Liver (tissue), 9 donors: Measurements from ENCODE around the gene F12. TPM values are rescaled to one million over a fixed set of nuclear protein-coding genes. Genes with fewer than 3 reads are reported as not detected.
A peak's percentile ranks its signal among the peaks of the same experiment; 100 is the strongest.

ENCODE experiments used
- DNase-seq: peaks from one replicate; pipeline ENCODE4 v3.0.0-alpha.2; 2017; ENCODE audit warnings: low spot score
- H3K27ac ChIP-seq, 2 donors: one replicate each; pipeline ENCODE4 v1.7.0; 2013; ENCODE audit warnings: inconsistent platforms in 2 of 2, low read length in 2 of 2, control low read depth in 1 of 2, low read depth in 1 of 2, mild to moderate bottlenecking in 1 of 2
- H3K27me3 ChIP-seq, 4 donors: one replicate each; pipeline versions ENCODE4 v1.6.1 to v1.7.0; 2013; ENCODE audit warnings: low read length in 3 of 4, inconsistent platforms in 1 of 4, mild to moderate bottlenecking in 1 of 4, moderate library complexity in 1 of 4; ENCODE audit not compliant: control insufficient read depth in 4 of 4, insufficient read depth in 4 of 4
- H3K36me3 ChIP-seq, 4 donors: one replicate each; pipeline versions ENCODE4 v1.6.1 to v1.7.0; 2013; ENCODE audit warnings: low read length in 3 of 4, mild to moderate bottlenecking in 3 of 4, low read depth in 1 of 4, moderate library complexity in 1 of 4; ENCODE audit not compliant: control insufficient read depth in 4 of 4, insufficient read depth in 3 of 4
- H3K4me1 ChIP-seq, 4 donors: one replicate each; pipeline versions ENCODE4 v1.6.1 to v1.7.0; 2013; ENCODE audit warnings: low read length in 3 of 4, mild to moderate bottlenecking in 3 of 4, moderate library complexity in 1 of 4; ENCODE audit not compliant: control insufficient read depth in 4 of 4, insufficient read depth in 4 of 4
- H3K4me3 ChIP-seq, 3 donors: one replicate each; pipeline versions ENCODE4 v1.6.1 to v1.7.0; 2013; ENCODE audit warnings: low read length in 3 of 3, control low read depth in 1 of 3, low read depth in 1 of 3, mild to moderate bottlenecking in 1 of 3
- H3K9ac ChIP-seq, 2 donors: one replicate each; pipeline ENCODE4 v1.7.0; 2013; ENCODE audit warnings: low read length in 2 of 2, mild to moderate bottlenecking in 2 of 2, moderate library complexity in 2 of 2, control low read depth in 1 of 2, low read depth in 1 of 2
- H3K9me3 ChIP-seq, 4 donors: one replicate each; pipeline versions ENCODE4 v1.6.1 to v1.7.0; 2013; ENCODE audit warnings: low read length in 3 of 4; ENCODE audit not compliant: control insufficient read depth in 4 of 4
- ATF3 ChIP-seq: IDR thresholded peaks from 2 replicates; pipeline ENCODE4 v1.6.1; 2016; ENCODE audit warnings: antibody characterized with exemption
- EGR1 ChIP-seq, 2 donors: IDR thresholded peaks; 2 replicates each; pipeline ENCODE4 v1.6.1; 2016 to 2018; ENCODE audit warnings: antibody characterized with exemption in 2 of 2, low read depth in 2 of 2
- FOXA1 ChIP-seq: IDR thresholded peaks from 2 replicates; pipeline ENCODE4 v1.6.1; 2016; ENCODE audit warnings: antibody characterized with exemption
- FOXA2 ChIP-seq: IDR thresholded peaks from 2 replicates; pipeline ENCODE4 v1.6.1; 2016; ENCODE audit warnings: antibody characterized with exemption
- HNF4A ChIP-seq, 2 donors: conservative IDR thresholded peaks; 2 replicates each; pipeline ENCODE4 v1.6.1; 2016; ENCODE audit warnings: antibody characterized with exemption in 2 of 2, mild to moderate bottlenecking in 2 of 2
- HNF4G ChIP-seq: IDR thresholded peaks from 2 replicates; pipeline ENCODE4 v1.6.1; 2016; ENCODE audit warnings: antibody characterized with exemption
- JUND ChIP-seq, 2 donors: IDR thresholded peaks; 2 replicates each; pipeline ENCODE4 v1.6.1; 2016; ENCODE audit warnings: antibody characterized with exemption in 2 of 2
- NR2F2 ChIP-seq: IDR thresholded peaks from 2 replicates; pipeline ENCODE4 v1.6.1; 2016; ENCODE audit warnings: antibody characterized with exemption
- RAD21 ChIP-seq, 2 donors: IDR thresholded peaks; 2 replicates each; pipeline ENCODE4 v1.6.1; 2016; ENCODE audit warnings: antibody characterized with exemption in 2 of 2, mild to moderate bottlenecking in 2 of 2
- REST ChIP-seq: IDR thresholded peaks from 2 replicates; pipeline ENCODE4 v1.6.1; 2016; ENCODE audit warnings: antibody characterized with exemption, mild to moderate bottlenecking
- RXRA ChIP-seq, 2 donors: IDR thresholded peaks; 2 replicates each; pipeline ENCODE4 v1.6.1; 2017 to 2018; ENCODE audit warnings: antibody characterized with exemption in 2 of 2, mild to moderate bottlenecking in 1 of 2
- SP1 ChIP-seq: IDR thresholded peaks from 2 replicates; pipeline ENCODE4 v1.6.1; 2018; ENCODE audit warnings: antibody characterized with exemption, mild to moderate bottlenecking
- WGBS: extraction: QIAGEN DNeasy Blood & Tissue Kit; methylation state at CpG from one replicate; pipeline ENCODE4 v1.1.7; 2013; 5-methylcytosine and 5-hydroxymethylcytosine counted together
- polyA plus RNA-seq, 2 donors: library from polyadenylated mRNA; stranded (reverse) in 1 of 2; unstranded in 1 of 2; fragments of 200-250 nt in 1 of 2; fragments of >200 nt in 1 of 2; fragmentation: Nextera tagmentation in 1 of 2; extraction: Ambion mirVana in 1 of 2; gene quantifications; one replicate each; pipeline versions ENCODE4 v1.2.1 to v1.2.3, GENCODE V29; 2013 to 2015
- total RNA-seq, 2 donors: library from RNA; depleted of rRNA; stranded (reverse); fragments of >200 nt; gene quantifications; one replicate each; pipeline ENCODE4 v1.2.3, GENCODE V29; 2014
- donor health status: healthy.
- donor health status: healthy.
- donor health status: healthy.
- donor health status: healthy.
- donor health status: healthy.

F12 gene
- total and polyA plus RNA-seq, 4 donors, result 27.7 to 328 (median 275) TPM

- no peaks in the 10 kb centered on the region for H3K27me3 ChIP-seq
- no peak overlapping the region for H3K9ac ChIP-seq
- DNase-seq, result no peak
- H3K27ac ChIP-seq, result peak overlapping the region; percentile 55 to 57
- 80% methylated on average over 29 of the region's 29 CpGs for WGBS
- no peak overlapping the region for H3K4me3 ChIP-seq
- H3K9me3 ChIP-seq, result no peaks in the 10 kb centered on the region
- H3K36me3 ChIP-seq, result peaks cover 6 to 22% (median 11%) of the 10 kb centered on the region in 4 donors
- H3K4me1 ChIP-seq, result peaks cover 0 to 18% (median 12%) of the 10 kb centered on the region in 4 donors
- no peak for TF ChIP-seq HNF4A (conservative IDR thresholded peaks at IDR 0.05)
- no peak for TF ChIP-seq FOXA1
- no peak for TF ChIP-seq FOXA2
- no peak for TF ChIP-seq JUND (IDR thresholded peaks at IDR 0.05)
- no peak for TF ChIP-seq SP1
Observed at GRCh38 chr5:177431317-177432142, 22.2 kb upstream of the F12 start.

GRCh38 chr5:177430972-177431316 lies 21.6 kb upstream of the F12 start:
- peak overlapping the region; percentile 42 to 57 for H3K27ac ChIP-seq
- no peak for DNase-seq
- no peak overlapping the region for H3K9ac ChIP-seq
- TF ChIP-seq NR2F2 (no peak), RXRA (IDR thresholded peaks at IDR 0.05) (no peak), HNF4G (no peak)
- H3K4me1 ChIP-seq, result peaks cover 0 to 18% (median 12%) of the 10 kb centered on the region in 4 donors
- no peaks in the 10 kb centered on the region for H3K27me3 ChIP-seq
- H3K4me3 ChIP-seq, result no peak overlapping the region
- peaks cover 6 to 20% (median 10%) of the 10 kb centered on the region in 4 donors for H3K36me3 ChIP-seq
- H3K9me3 ChIP-seq, result no peaks in the 10 kb centered on the region
- whole genome bisulfite sequencing, result 81% methylated on average over 7 of the region's 7 CpGs

- Histone ChIP-seq H3K9ac (no peak overlapping the region), H3K9me3 (no peaks in the 10 kb centered on the region), H3K27ac (peak overlapping the region; percentile 44 to 57), H3K27me3 (no peaks in the 10 kb centered on the region), H3K36me3 (peaks cover 6 to 17% (median 8%) of the 10 kb centered on the region in 4 donors), H3K4me1 (peaks cover 3 to 22% (median 16%) of the 10 kb centered on the region in 4 donors), H3K4me3 (no peak overlapping the region)
- no peak for DNase-seq
- no peak for TF ChIP-seq RAD21 (IDR thresholded peaks at IDR 0.05)
- TF ChIP-seq NR2F2, result no peak
- TF ChIP-seq HNF4G, result no peak
- no peak for TF ChIP-seq EGR1 (IDR thresholded peaks at IDR 0.05; ENCODE audit: low read depth in 2 of 2)
- no peak for TF ChIP-seq REST
- TF ChIP-seq ATF3, result no peak
- no peak for TF ChIP-seq FOXA2
- WGBS, result 89% methylated on average over 26 of the region's 26 CpGs
Observed at GRCh38 chr5:177430140-177430951, 21.0 kb upstream of the F12 start.
